Endometrial microvascular endothelial cells (primary cell): ENCODE measurements around the gene ARMH4. TPM values are rescaled to one million over a fixed set of nuclear protein-coding genes. Genes with fewer than 3 reads are reported as not detected.

Experiments used
- in situ Hi-C: cut with HindIII; loops from 2 replicates; pipeline ENCODE4 v1.10.0; 2017; ENCODE audit warnings: low sequenced_read_pairs, low pct_unique_long_range_greater_than_20kb; ENCODE audit errors: inconsistent ontology term
- total RNA-seq: library from RNA; depleted of rRNA; stranded (reverse); fragments of >200 nt; gene quantifications from one replicate; pipeline ENCODE4 v1.2.3, GENCODE V29; 2015; ENCODE audit errors: inconsistent ontology term

ARMH4 gene
- total RNA-seq, 1 donor from 2014 or later, result 0.28 TPM

- in situ Hi-C loops, result no loop called here
Measured at GRCh38 chr14:57982804-57983634, 169.0 kb downstream of the ARMH4 start.

GRCh38 chr14:57981817-57982560 is 170.0 kb downstream of the ARMH4 start:
- in situ Hi-C loops, result no loop called here

GRCh38 chr14:57979376-57980048 is 172.5 kb downstream of the ARMH4 start:
- in situ Hi-C loops, result no loop called here

GRCh38 chr14:57976701-57977100 is 175.3 kb downstream of the ARMH4 start:
- in situ Hi-C loops, result no loop called here

- in situ Hi-C loops, result no loop called here
Measured at GRCh38 chr14:57974896-57975295, 177.1 kb downstream of the ARMH4 start.

GRCh38 chr14:57970594-57970993 is 181.4 kb downstream of the ARMH4 start:
- in situ Hi-C loops, result no loop called here

- in situ Hi-C loops, result no loop called here
Measured at GRCh38 chr14:57970175-57970574, 181.8 kb downstream of the ARMH4 start.

GRCh38 chr14:57963071-57963470 is 188.9 kb downstream of the ARMH4 start:
- in situ Hi-C loops, result no loop called here

GRCh38 chr14:57962325-57963035 is 189.5 kb downstream of the ARMH4 start:
- in situ Hi-C loops, result no loop called here

- in situ Hi-C loops, result no loop called here
Measured at GRCh38 chr14:57961786-57962060, 190.3 kb downstream of the ARMH4 start.

- in situ Hi-C loops, result no loop called here
Measured at GRCh38 chr14:57960946-57961785, 190.8 kb downstream of the ARMH4 start.

GRCh38 chr14:57957441-57957840 is 194.6 kb downstream of the ARMH4 start:
- in situ Hi-C loops, result no loop called here

Other genes with a start within 250 kb of the ARMH4 start
- gene ACTR10, start 47.9 kb upstream of the ARMH4 start, total RNA-seq, result 131 TPM
- 279 TPM for gene PSMA3, start 92.6 kb upstream of the ARMH4 start, total RNA-seq
- 4.6 TPM for gene ARID4A, start 146.3 kb upstream of the ARMH4 start, total RNA-seq
- not detected for gene TOMM20L, start 243.7 kb upstream of the ARMH4 start, total RNA-seq